HG03342 (cell line): ENCODE data around the gene PFKP.

Experiments used
- ATAC-seq: cut with Tn5 transposase; IDR thresholded peaks from one replicate; pipeline ENCODE4 v1.9.1; 2021; ENCODE audit warnings: mild to moderate bottlenecking, moderate library complexity; ENCODE audit not compliant: unreplicated experiment

Gene PFKP

GRCh38 chr10:3068968-3069737, 1.8 kb downstream of the PFKP start:
- ATAC-seq = peak; percentile 24

GRCh38 chr10:3069876-3070275, 2.5 kb downstream of the PFKP start:
- no peak for ATAC-seq

GRCh38 chr10:3071405-3072198, 4.3 kb downstream of the PFKP start:
- no peak for ATAC-seq

GRCh38 chr10:3072641-3073360, 5.5 kb downstream of the PFKP start:
- no peak for ATAC-seq

- no peak for ATAC-seq
These were observed 6.9 kb downstream of the PFKP start for GRCh38 chr10:3074145-3074665.

GRCh38 chr10:3074985-3075600, 7.7 kb downstream of the PFKP start:
- ATAC-seq = no peak

- ATAC-seq = no peak
These were observed 8.8 kb downstream of the PFKP start for GRCh38 chr10:3076138-3076537.

- ATAC-seq = no peak
These were observed 10.2 kb downstream of the PFKP start for GRCh38 chr10:3077509-3077908.

GRCh38 chr10:3077940-3078630, 10.7 kb downstream of the PFKP start:
- no peak for ATAC-seq

GRCh38 chr10:3081383-3081981, 14.1 kb downstream of the PFKP start:
- ATAC-seq = no peak

GRCh38 chr10:3082290-3082689, 14.9 kb downstream of the PFKP start:
- ATAC-seq = no peak

GRCh38 chr10:3085785-3086567, 18.6 kb downstream of the PFKP start:
- no peak for ATAC-seq

GRCh38 chr10:3090388-3090787, 23.0 kb downstream of the PFKP start:
- no peak for ATAC-seq

- ATAC-seq = no peak
These were observed 23.8 kb downstream of the PFKP start for GRCh38 chr10:3090914-3091787.

- no peak for ATAC-seq
These were observed 24.6 kb downstream of the PFKP start for GRCh38 chr10:3091921-3092320.

- ATAC-seq = no peak
These were observed 26.6 kb downstream of the PFKP start for GRCh38 chr10:3093996-3094395.

GRCh38 chr10:3094609-3095036, 27.3 kb downstream of the PFKP start:
- no peak for ATAC-seq
